Vagina (tissue), 2 donors: ENCODE data around the gene VCP. TPM values are rescaled to one million over a fixed set of nuclear protein-coding genes. Genes with fewer than 3 reads are reported as not detected.

Experiments used
- DNase-seq, 2 donors: peaks; one replicate each; pipeline ENCODE4 v3.0.0-alpha.2; 2017; ENCODE audit errors: extremely low spot score in 2 of 2
- H3K27ac ChIP-seq: fragments of 200-600 bp; sonication (generic); one replicate; pipeline ENCODE4 v1.5.1; 2019
- H3K27me3 ChIP-seq: fragments of 200-600 bp; sonication (generic); one replicate; pipeline ENCODE4 v1.5.1; 2019
- H3K36me3 ChIP-seq, 2 donors: fragments of 200-600 bp; sonication (generic); one replicate each; pipeline ENCODE4 v1.5.1; 2017 to 2019
- H3K4me1 ChIP-seq: fragments of 200-600 bp; sonication (generic); one replicate; pipeline ENCODE4 v1.5.1; 2019
- H3K4me3 ChIP-seq, 2 donors: fragments of 200-600 bp; sonication (generic); 1 replicate in 1 of 2; 2 replicates in 1 of 2; pipeline ENCODE4 v1.5.1; 2016 to 2019
- H3K9me3 ChIP-seq: fragments of 200-600 bp; sonication (generic); one replicate; pipeline ENCODE4 v1.5.1; 2019
- POLR2A ChIP-seq, 2 donors: fragments of 450-650 bp; IDR thresholded peaks; one replicate each; pipeline ENCODE4 v1.6.1; 2017; ENCODE audit warnings: antibody characterized with exemption in 2 of 2, mild to moderate bottlenecking in 2 of 2, moderate library complexity in 2 of 2
- POLR2AphosphoS5 ChIP-seq, 2 donors: sonication (generic); formaldehyde crosslinking; IDR thresholded peaks; one replicate each; pipeline ENCODE4 v1.9.0; 2017; ENCODE audit warnings: antibody characterized with exemption in 2 of 2, mild to moderate bottlenecking in 2 of 2, low read depth in 1 of 2; ENCODE audit not compliant: insufficient read depth in 1 of 2
- intact Hi-C: fragments of 100-400 bp; cut with DNase I; formaldehyde crosslinking; loops from one replicate; pipeline ENCODE4 v1.15.1; 2023
- small RNA-seq: library from RNA; depleted of rRNA; stranded (forward); fragments of <200 nt; gene quantifications from one replicate; pipeline ENCODE3, GENCODE V24; 2016
- total RNA-seq: library from RNA; depleted of rRNA; stranded (reverse); fragments of >200 nt; gene quantifications from one replicate; pipeline ENCODE4 v1.2.3, GENCODE V29; 2016
- TF ChIP-seq, protein P1 (sequence below), 3 experiments: fragments of 450-650 bp in 2 of 3; fragments of 200-600 bp in 1 of 3; sonication (generic) in 1 of 3; IDR thresholded peaks; one replicate each; pipeline ENCODE4 v1.5.1; 2017 to 2019; ENCODE audit warnings: antibody characterized with exemption in 3 of 3, mild to moderate bottlenecking in 2 of 3, moderate library complexity in 2 of 3

Gene VCP
- total RNA-seq, 1 donor from 2014 or later = 130 TPM

DNA sequence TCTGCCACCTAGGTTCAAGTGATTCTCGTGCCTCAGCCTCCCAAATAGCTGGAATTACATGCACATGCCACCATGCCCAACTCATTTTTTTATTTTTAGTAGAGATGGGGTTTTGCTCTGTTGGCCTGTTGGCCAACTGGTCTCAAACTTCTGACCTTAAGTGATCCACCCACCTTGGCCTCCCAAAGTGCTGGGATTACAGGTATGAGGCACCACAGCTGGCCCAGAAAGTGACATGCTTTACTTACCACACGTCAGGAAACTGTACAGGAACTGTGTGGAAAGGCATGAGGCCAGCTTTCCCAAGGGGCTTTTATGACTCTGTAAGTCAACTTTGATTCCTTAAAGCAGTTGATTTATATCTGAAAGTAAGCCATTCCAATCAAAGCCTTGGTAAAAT, 57.9 kb downstream of the VCP start:
- no peak for TF ChIP-seq POLR2A (IDR thresholded peaks at IDR 0.05)
- Histone ChIP-seq H3K9me3 (no peaks in the 10 kb centered on the region), H3K27ac (no peak overlapping the region), H3K4me1 (no peaks in the 10 kb centered on the region), H3K4me3 (no peak overlapping the region), H3K27me3 (no peaks in the 10 kb centered on the region), H3K36me3 (peaks cover 0 to 17% of the 10 kb centered on the region in 2 donors)
- DNase-seq = no peak
- intact Hi-C loops = no loop called here

DNA sequence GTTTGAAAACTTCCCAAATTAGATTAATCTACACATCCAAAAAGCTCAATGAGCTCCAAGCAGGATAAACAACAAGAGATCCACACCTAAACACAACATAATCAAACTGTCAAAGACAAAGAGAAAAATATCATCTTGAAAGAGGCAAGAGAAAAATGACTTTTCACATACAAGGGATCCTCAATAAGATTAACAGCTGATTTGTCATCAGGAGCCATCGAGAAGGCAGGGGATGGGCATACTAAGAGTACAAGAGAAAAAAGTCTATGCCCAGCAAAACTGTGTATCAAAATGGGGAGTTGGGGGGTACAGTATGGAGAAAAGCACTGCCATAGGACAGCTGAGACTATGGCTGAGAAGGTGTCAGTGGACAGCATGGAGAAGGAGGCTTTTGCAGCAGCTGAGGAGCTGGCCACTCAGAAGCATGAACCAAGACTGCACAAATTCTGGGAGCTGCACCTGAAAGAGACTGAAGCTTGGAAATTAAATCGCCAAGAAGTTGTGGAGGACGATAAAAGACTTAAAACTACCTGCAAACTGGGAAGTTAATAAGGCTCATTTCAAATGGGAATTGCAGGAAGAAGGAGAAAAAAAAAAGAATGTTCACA, 62.0 kb downstream of the VCP start:
- no peak overlapping the region for H3K4me3 ChIP-seq
- no peaks in the 10 kb centered on the region for H3K27me3 ChIP-seq
- intact Hi-C loops = no loop called here
- no peak for TF ChIP-seq POLR2A (IDR thresholded peaks at IDR 0.05)
- TF ChIP-seq, protein P1, sequence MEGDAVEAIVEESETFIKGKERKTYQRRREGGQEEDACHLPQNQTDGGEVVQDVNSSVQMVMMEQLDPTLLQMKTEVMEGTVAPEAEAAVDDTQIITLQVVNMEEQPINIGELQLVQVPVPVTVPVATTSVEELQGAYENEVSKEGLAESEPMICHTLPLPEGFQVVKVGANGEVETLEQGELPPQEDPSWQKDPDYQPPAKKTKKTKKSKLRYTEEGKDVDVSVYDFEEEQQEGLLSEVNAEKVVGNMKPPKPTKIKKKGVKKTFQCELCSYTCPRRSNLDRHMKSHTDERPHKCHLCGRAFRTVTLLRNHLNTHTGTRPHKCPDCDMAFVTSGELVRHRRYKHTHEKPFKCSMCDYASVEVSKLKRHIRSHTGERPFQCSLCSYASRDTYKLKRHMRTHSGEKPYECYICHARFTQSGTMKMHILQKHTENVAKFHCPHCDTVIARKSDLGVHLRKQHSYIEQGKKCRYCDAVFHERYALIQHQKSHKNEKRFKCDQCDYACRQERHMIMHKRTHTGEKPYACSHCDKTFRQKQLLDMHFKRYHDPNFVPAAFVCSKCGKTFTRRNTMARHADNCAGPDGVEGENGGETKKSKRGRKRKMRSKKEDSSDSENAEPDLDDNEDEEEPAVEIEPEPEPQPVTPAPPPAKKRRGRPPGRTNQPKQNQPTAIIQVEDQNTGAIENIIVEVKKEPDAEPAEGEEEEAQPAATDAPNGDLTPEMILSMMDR (IDR thresholded peaks at IDR 0.05) = no peak
- no peak for TF ChIP-seq POLR2AphosphoS5 (IDR thresholded peaks at IDR 0.05; ENCODE audit: insufficient read depth in 1 of 2, low read depth in 1 of 2)
- peaks cover 0 to 17% of the 10 kb centered on the region in 2 donors for H3K36me3 ChIP-seq
- no peak for DNase-seq
- H3K9me3 ChIP-seq = no peaks in the 10 kb centered on the region
- H3K27ac ChIP-seq = no peak overlapping the region
- H3K4me1 ChIP-seq = no peaks in the 10 kb centered on the region

Small RNA genes lying within 50 kb of the gene (small RNA-seq; reads per million reads assigned to genes)
- gene RN7SL338P = not detected

Other genes starting within 250 kb of the VCP start
- 0.25 TPM for gene PHF24, start 114.3 kb downstream of the VCP start, total RNA-seq
- 6.9 TPM for gene DNAJB5, start 82.9 kb downstream of the VCP start, total RNA-seq
- 17.2 TPM for gene FANCG, start 7.3 kb upstream of the VCP start, total RNA-seq
- gene PIGO, start 24.0 kb upstream of the VCP start, total RNA-seq = 13.3 TPM
- gene STOML2, start 30.5 kb upstream of the VCP start, total RNA-seq = 98.2 TPM
- 11.5 TPM for gene ATOSB, start 43.2 kb upstream of the VCP start, total RNA-seq
- 20.4 TPM for gene UNC13B, start 89.4 kb upstream of the VCP start, total RNA-seq